GM12878 (cell line): ENCODE results near the gene ABCA2. TPM values are rescaled to one million over a fixed set of nuclear protein-coding genes. Genes with fewer than 3 reads are reported as not detected.

Experiments
- ATAC-seq: fragments of 200-7000 bp; cut with Tn5 transposase; 3 replicates; pipeline ENCODE4 v1.9.1; 2020; ENCODE audit warnings: mild to moderate bottlenecking, moderate library complexity
- BruUV-seq: library from RNA; stranded (reverse); fragments of 400-500 nt; replicated peaks from 2 replicates; lab custom pipeline; 2021; lab: Mats Ljungman, UMichigan
- CTCF ChIA-PET: fragments of 300-600 bp; sonication (Branson Sonifier 250); formaldehyde crosslinking; extraction: SDS; loops from one replicate; lab custom pipeline; 2021; ENCODE audit warnings: inconsistent platforms; lab: Yijun Ruan, JAX
- POLR2A ChIA-PET: fragments of 350-600 bp; formaldehyde crosslinking; extraction: SDS; loops from one replicate; lab custom pipeline; 2021; ENCODE audit warnings: inconsistent platforms; lab: Charles Lee
- RAD21 ChIA-PET: fragments of 300-600 bp; sonication (Branson Sonifier 250); formaldehyde crosslinking; loops from one replicate; lab custom pipeline; 2023; ENCODE audit warnings: antibody characterized with exemption; ENCODE audit not compliant: unreplicated experiment; lab: Charles Lee
- SMC1A ChIA-PET: fragments of 300-600 bp; sonication (Branson Sonifier 250); formaldehyde crosslinking; loops from one replicate; lab custom pipeline; 2023; ENCODE audit not compliant: unreplicated experiment, uncharacterized antibody; lab: Charles Lee
- DNase-seq: peaks from one replicate; pipeline ENCODE4 v3.0.0-alpha.2; 2011; ENCODE audit warnings: low read depth, low spot score
- FAIRE-seq: peaks from 3 replicates; lab custom pipeline; 2011; peaks lifted over from hg19 to GRCh38; lab: Jason Lieb, UNC
- H2AFZ ChIP-seq: 2 replicates; pipeline ENCODE4 v1.6.0; 2011; ENCODE audit warnings: low read depth, low read length, control low read depth; ENCODE audit not compliant: control insufficient read depth
- H3K27ac ChIP-seq: 2 replicates; pipeline ENCODE4 v1.5.1; 2011; ENCODE audit warnings: control low read depth; ENCODE audit not compliant: control insufficient read depth, insufficient read depth
- H3K27me3 ChIP-seq, 2 experiments: replicated peaks in 1 of 2; 2 replicates each; pipeline versions ENCODE4 v1.6.0 to v1.6.1; 2011; ENCODE audit warnings: low read length in 1 of 2; ENCODE audit not compliant: control insufficient read depth in 2 of 2, insufficient read depth in 2 of 2
- H3K36me3 ChIP-seq, 2 experiments: 2 replicates each; pipeline ENCODE4 v1.5.1; 2011; ENCODE audit warnings: low read length in 1 of 2; ENCODE audit not compliant: control insufficient read depth in 2 of 2, insufficient read depth in 2 of 2
- H3K4me1 ChIP-seq: 2 replicates; pipeline ENCODE4 v1.6.1; 2011; ENCODE audit warnings: mild to moderate bottlenecking, low read length, moderate library complexity, mixed read lengths; ENCODE audit not compliant: control insufficient read depth, insufficient read depth
- H3K4me2 ChIP-seq: 2 replicates; pipeline ENCODE4 v1.6.0; 2011; ENCODE audit warnings: control low read depth; ENCODE audit not compliant: control insufficient read depth, insufficient read depth
- H3K4me3 ChIP-seq: fragments of 200-600 bp; sonication (generic); 2 replicates; pipeline ENCODE4 v1.5.1; 2016
- H3K79me2 ChIP-seq: 2 replicates; pipeline ENCODE4 v1.6.0; 2011; ENCODE audit warnings: low read length; ENCODE audit not compliant: control insufficient read depth, insufficient read depth
- H3K9ac ChIP-seq: 2 replicates; pipeline ENCODE4 v1.8.0; 2011; ENCODE audit warnings: low read length, control low read depth, mixed read lengths; ENCODE audit not compliant: control insufficient read depth, insufficient read depth
- H3K9me3 ChIP-seq: replicated peaks from 3 replicates; pipeline ENCODE4 v1.5.1; 2011; ENCODE audit warnings: mild to moderate bottlenecking, low read length; ENCODE audit not compliant: control insufficient read depth, insufficient read depth
- H4K20me1 ChIP-seq: 2 replicates; pipeline ENCODE4 v1.6.0; 2011; ENCODE audit not compliant: control insufficient read depth, insufficient read depth
- IKZF1 ChIP-seq: fragments of 450-650 bp; conservative IDR thresholded peaks from 2 replicates; pipeline ENCODE4 v1.6.1; 2017; ENCODE audit warnings: antibody characterized with exemption, mild to moderate bottlenecking
- IKZF2 ChIP-seq, 2 experiments: fragments of 450-650 bp; IDR thresholded peaks; 2 replicates each; pipeline ENCODE4 v1.6.1; 2017; ENCODE audit warnings: mild to moderate bottlenecking in 2 of 2, moderate library complexity in 2 of 2
- MEF2B ChIP-seq: fragments of 450-650 bp; IDR thresholded peaks from 2 replicates; pipeline ENCODE4 v1.6.1; 2018; ENCODE audit warnings: mild to moderate bottlenecking, moderate library complexity; ENCODE audit not compliant: partially characterized antibody, poor library complexity, severe bottlenecking
- MTA2 ChIP-seq: fragments of 450-650 bp; IDR thresholded peaks from 2 replicates; pipeline ENCODE4 v1.6.1; 2016; ENCODE audit warnings: low read depth, mild to moderate bottlenecking, moderate library complexity
- NBN ChIP-seq: fragments of 450-650 bp; IDR thresholded peaks from 2 replicates; pipeline ENCODE4 v1.6.1; 2016
- RFX5 ChIP-seq: IDR thresholded peaks from 2 replicates; pipeline ENCODE4 v1.6.1; 2011; ENCODE audit warnings: low read depth, low read length, improper control_type of control experiment
- SPI1 ChIP-seq: IDR thresholded peaks from 2 replicates; pipeline ENCODE4 v1.6.1; 2011; ENCODE audit warnings: low read depth, mild to moderate bottlenecking, low read length, moderate library complexity, borderline replicate concordance; ENCODE audit not compliant: insufficient read depth
- ZBTB11 ChIP-seq: fragments of 450-650 bp; formaldehyde crosslinking; IDR thresholded peaks from 2 replicates; pipeline ENCODE4 v1.5.0; 2022; ENCODE audit warnings: mild to moderate bottlenecking, missing genetic modification characterization
- ZBTB40 ChIP-seq: fragments of 450-650 bp; IDR thresholded peaks from 2 replicates; pipeline ENCODE4 v1.6.1; 2016; ENCODE audit warnings: mild to moderate bottlenecking, moderate library complexity, borderline replicate concordance
- ZNF592 ChIP-seq: fragments of 450-650 bp; IDR thresholded peaks from 2 replicates; pipeline ENCODE4 v1.6.1; 2017; ENCODE audit warnings: mild to moderate bottlenecking, moderate library complexity
- WGBS: methylation state at CpG from one replicate; pipeline ENCODE4 v1.1.6; 2016; ENCODE audit warnings: low lambda C conversion rate; ENCODE audit not compliant: insufficient replicate concordance, insufficient coverage; ENCODE audit errors: missing lambda C conversion rate; 5-methylcytosine and 5-hydroxymethylcytosine counted together
- in situ Hi-C: fragments of 300-500 bp; cut with MboI; formaldehyde crosslinking; loops from 9 replicates; pipeline ENCODE4 v1.14.3; 2018; ENCODE audit warnings: mixed read lengths
- intact Hi-C: fragments of 100-400 bp; cut with micrococcal nuclease; formaldehyde crosslinking; loops from one replicate; pipeline ENCODE4 v1.14.2; 2022; ENCODE audit not compliant: unreplicated experiment
- polyA plus RNA-seq, 11 experiments: library from polyadenylated mRNA; depleted of rRNA in 4 of 11; unstranded in 6 of 11; stranded (reverse) in 5 of 11; fragments of >200 nt; fragmentation: Nextera tagmentation in 4 of 11; fragmentation: Illumina TruSeq in 1 of 11; extraction: Ambion mirVana in 4 of 11; extraction: Trizol in 1 of 11; gene quantifications; 1 replicate in 1 of 11; 2 replicates in 10 of 11; pipeline versions ENCODE4 v1.2.1 to v1.2.3, GENCODE V29; 2011 to 2016; ENCODE audit warnings: inconsistent platforms in 2 of 11, missing spikeins in 2 of 11, low read depth in 1 of 11
- total RNA-seq, 4 experiments: library from RNA; depleted of rRNA in 3 of 4; stranded (reverse); fragments of >200 nt in 3 of 4; fragmentation: Illumina TruSeq in 1 of 4; extraction: Trizol in 1 of 4; gene quantifications; 2 replicates each; pipeline versions ENCODE4 v1.2.1 to v1.2.3, GENCODE V29; 2013 to 2021

The ABCA2 gene
- total and polyA plus RNA-seq, 10 of the 15 experiments (the other 5 are each of a cell fraction or from before 2014, with no cell fraction given), result 0.13 to 2.6 (median 0.71) TPM; not detected in 2

- peak overlapping the region; percentile 72 for H2AFZ ChIP-seq
- peaks cover 10% of the 10 kb centered on the region for H3K79me2 ChIP-seq
- SMC1A ChIA-PET, result interaction anchor here (1.0 kb wide), 2 partner anchors 12 to 21 kb away, joined by 3 to 5 read pairs; partner anchors contain the start of gene MAN1B1
- FAIRE-seq (peak; percentile 44), ATAC-seq (peak; percentile 24), DNase-seq (no peak)
- H3K4me1 ChIP-seq, result peaks cover 25% of the 10 kb centered on the region
- H3K4me3 ChIP-seq, result no peak overlapping the region
- BruUV-seq, result no TSS peak
- peak overlapping the region; percentile 50 for H3K4me2 ChIP-seq
- WGBS, result 22% methylated on average over 12 of the region's 12 CpGs
- H4K20me1 ChIP-seq, result no peaks in the 10 kb centered on the region; the same call in 1 of the 2 replicates
- H3K36me3 ChIP-seq, result peaks cover 0 to 4% of the 10 kb centered on the region in 2 experiments; a peak in 1 of 4 replicates
- intact Hi-C loops (no loop called here), in situ Hi-C loops (no loop called here)
- no peaks in the 10 kb centered on the region for H3K9me3 ChIP-seq
- H3K27ac ChIP-seq, result 0 out of 2 replicates have a peak overlapping the region, but pooled peaks have one; percentile 36
- peak overlapping the region; percentile 13; the same call in 1 of the 2 replicates for H3K9ac ChIP-seq
- H3K27me3 ChIP-seq, result no peaks in the 10 kb centered on the region
- CTCF ChIA-PET, result interaction anchor here (1.4 kb wide), 1 partner anchor 8 kb away, joined by 3 read pairs; no protein-coding TSS in a partner anchor
- POLR2A ChIA-PET, result interaction anchor here (1.1 to 1.3 kb wide), 2 partner anchors 12 to 21 kb away, joined by 3 to 8 read pairs; partner anchors contain the start of gene MAN1B1
- RAD21 ChIA-PET, result interaction anchor here (1.2 kb wide), 1 partner anchor 21 kb away, joined by 4 read pairs; no protein-coding TSS in a partner anchor
- TF ChIP-seq MEF2B (peak; percentile 59), NBN (peak; percentile 51; the same call in 1 of the 2 replicates), IKZF2 (IDR thresholded peaks at IDR 0.05) (no peak; a peak in 1 of 4 replicates), RFX5 (no peak), SPI1 (peak; percentile 65; the same call in 1 of the 2 replicates), IKZF1 (0 out of 2 replicates have a peak, but pooled peaks have one; percentile 17), ZNF592 (peak; percentile 98), ZBTB11 (no peak), MTA2 (peak; percentile 43; the same call in 1 of the 2 replicates), ZBTB40 (peak; percentile 32; the same call in 1 of the 2 replicates)
Observed at GRCh38 chr9:137074657-137075274, 46.7 kb upstream of the ABCA2 start.
